HG03103 (cell line): ENCODE measurements around the gene CGREF1.

Source experiments
- ATAC-seq: cut with Tn5 transposase; IDR thresholded peaks from one replicate; pipeline ENCODE4 v1.9.1; 2021; ENCODE audit warnings: low read depth; ENCODE audit not compliant: unreplicated experiment

CGREF1 gene

DNA sequence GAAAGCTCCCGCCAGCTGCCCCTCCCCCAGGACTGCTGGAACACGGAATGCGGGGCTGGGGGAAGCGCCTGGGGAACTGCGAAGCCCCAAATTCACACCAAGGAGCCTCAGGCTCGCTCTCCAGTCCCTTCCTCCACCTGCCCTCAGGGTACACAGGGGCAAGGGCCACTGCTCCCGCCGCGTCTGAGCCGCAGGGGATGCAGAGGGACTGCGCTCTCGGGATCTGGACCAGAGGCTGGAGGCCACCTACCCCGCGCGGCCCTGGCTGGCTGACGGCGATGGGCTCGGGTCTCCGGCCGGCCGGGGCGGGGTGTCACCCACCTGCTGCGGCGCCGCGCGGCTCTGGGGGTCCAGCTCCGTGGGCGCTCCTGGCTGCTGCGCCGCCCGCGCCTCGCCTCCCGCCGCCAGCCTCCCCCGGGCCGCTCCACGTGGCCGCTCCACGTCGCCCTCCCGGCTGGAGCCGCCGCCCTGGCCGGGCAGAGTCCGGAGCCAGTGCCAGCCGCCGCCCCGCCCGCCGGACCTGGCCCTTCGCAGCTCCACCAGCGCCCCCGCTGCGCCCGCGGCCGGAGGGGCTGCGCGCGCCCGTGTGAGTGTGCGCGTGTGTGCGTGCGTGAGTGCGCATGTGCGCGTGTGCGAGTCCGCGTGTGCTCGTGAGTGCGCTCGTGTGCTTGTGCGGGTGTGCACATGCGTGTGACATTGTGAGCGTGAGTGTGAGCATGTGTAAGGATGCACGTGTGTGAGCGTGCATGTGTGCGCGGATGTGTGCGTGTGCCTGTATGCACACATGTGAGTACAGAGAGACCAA lies at the start of gene CGREF1:
Gene CGREF1, minus strand, starts transcription at position 604 of the 805 bp plus-strand sequence. CDS start 14,762 bp downstream, outside the sequence.
- no peak for ATAC-seq

DNA sequence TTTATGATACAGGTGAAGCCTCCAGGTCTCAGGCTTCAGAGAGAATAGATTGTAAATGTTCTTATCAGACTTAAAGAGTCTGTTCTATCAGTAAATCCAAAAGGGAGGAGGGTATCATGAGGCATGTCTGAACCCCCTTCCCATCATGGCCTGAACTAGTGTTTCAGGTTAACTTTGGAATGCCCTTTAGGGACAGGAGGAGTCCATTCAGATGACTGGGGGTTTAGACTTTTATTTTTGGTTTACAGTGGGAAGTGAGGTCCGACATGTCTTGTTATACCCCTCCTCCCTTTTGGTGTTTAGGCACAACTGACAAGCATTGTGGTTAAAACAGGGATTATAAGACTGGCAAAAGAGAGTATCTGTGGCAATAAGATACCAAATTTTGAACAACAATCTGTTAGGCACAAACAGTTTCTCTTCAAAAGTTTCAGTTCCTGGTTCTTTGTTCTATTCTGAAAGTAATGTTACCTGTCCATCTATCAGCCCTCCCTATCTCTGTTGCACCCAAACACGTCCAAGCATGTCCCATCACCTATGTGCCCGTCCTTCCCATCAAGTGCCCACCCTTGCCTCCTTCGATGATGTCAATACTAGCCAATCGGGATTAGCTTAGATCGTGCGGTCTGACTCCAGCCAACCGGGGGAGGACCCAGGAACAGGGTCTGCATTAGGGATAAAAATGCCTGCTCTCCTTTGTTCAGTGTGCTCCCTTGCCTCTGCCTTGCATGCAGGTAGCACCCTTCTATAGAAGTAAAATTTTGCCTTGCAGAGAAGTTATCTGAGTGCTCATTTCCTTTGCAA lies 46.2 kb upstream of the CGREF1 start:
- ATAC-seq, result no peak

DNA sequence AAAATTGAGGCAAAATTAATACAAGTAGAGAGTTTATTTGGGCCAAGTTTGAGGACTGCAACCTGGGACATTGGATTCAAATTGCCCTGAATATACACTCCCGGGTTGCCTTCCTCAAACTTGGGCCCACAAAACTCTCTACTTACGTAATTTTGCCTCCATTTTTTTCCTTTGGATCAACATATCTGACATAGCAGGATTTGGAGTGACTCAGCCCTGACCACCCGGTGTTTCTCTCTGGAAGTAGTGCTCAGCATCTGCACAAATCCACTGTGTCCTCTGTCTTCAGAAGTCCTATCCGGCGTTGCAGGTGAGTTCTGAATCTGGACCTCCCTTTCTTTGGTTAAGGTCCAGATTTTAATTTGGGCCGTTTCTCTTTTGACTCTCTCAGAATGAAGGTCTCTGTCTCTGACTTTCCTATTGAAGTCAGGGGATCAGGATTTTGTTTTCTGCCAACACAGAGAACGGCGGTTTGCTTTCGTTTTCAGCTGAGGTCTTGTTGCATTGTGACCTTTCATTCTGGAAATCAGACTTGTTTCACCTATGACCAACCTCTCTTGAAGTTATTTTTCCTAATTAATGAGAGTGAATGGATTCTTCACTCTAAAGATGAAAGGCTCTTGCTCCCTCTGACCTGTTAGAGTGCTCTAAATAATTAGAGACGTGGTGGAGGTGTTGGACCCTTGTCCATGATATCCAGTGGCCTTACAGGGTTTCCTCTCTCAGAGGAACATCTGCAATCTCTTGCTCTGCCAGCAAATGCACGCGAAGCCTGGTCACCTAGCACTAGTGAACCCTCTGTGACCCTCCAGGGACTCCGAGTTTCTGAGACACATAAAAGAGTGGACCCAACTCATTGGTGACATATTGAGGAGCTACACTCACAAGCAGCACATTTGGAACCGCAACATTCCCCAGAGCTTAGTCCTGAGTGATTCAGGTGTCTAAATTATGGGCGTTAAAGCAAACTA lies 43.5 kb upstream of the CGREF1 start:
- ATAC-seq, result no peak

DNA sequence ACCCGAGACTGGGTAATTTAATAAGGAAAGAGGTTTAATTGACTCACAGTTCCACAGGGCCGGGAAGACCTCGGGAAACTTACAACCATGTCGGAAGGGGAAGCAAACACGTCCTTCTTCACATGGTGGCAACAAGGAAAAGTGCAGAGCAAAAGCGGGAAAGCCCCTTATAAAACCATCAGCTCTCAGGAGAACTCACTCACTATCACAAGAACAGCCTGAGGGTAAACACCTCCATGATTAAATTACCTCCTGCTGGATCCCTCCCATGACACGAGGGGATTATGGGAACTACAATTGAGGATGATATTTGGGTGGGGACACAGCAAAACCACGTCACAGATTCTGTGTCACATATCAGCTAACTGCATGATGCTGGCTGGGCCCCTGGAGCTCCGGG lies 41.3 kb upstream of the CGREF1 start:
- ATAC-seq, result no peak

GRCh38 chr2:27159271-27159670 lies 40.3 kb upstream of the CGREF1 start:
- no peak for ATAC-seq

DNA sequence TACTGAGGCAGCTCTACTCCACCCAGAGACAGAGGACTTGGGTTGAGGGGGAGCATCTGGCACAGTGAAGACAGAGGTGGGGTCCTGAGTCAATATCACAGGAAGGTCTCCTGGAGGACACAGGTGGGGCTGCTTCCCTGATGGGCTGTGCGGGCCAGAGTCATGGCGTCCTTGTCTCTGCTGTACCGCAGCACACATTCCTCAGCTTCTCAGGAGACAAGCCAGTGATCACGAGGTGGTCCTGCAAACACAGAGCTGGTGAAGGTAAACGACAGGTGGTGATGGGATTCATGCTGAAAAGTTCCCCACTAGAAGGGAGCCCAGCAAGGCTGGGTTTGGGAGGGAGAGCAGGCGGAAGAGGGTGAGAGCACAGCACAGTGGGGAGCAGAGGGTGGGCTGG lies 39.5 kb upstream of the CGREF1 start:
- ATAC-seq, result no peak

- ATAC-seq, result no peak
These were observed 36.2 kb upstream of the CGREF1 start for GRCh38 chr2:27155069-27155520.

- no peak for ATAC-seq
These were observed 35.6 kb upstream of the CGREF1 start for GRCh38 chr2:27154488-27154887.

DNA sequence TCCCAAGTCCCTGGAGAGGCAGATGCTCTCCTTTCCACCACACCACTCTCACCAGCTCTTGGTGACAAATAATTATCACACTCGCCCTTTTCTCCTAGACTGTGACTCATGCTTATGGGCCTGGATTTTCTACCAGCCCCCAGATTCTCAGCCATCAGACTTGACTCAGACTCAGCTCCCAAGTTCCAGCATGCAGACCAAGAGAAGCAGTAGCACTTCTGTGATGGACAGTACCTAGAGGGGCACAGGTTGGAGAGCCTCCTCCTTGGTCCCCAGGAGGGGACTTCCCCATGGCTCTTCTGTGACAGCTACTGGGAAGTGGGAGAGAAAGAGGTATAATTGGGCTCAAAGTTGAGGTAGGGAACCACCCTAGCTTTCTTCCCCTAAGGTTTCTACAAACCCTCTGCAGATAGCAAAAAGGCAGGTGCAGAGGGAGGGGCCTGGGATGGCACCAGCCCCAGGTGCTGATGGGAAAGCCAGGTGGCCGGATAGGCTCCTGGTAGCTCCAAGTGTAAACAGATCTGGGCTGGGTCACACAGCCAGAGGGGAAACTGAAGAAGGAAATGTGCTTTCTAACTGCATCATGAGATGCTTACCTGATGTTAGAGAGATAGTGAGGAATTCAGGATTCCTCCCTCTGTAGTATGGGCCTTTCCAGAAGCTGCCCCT lies 34.0 kb upstream of the CGREF1 start:
- ATAC-seq, result no peak

- ATAC-seq, result no peak
These were observed 33.3 kb upstream of the CGREF1 start for GRCh38 chr2:27152102-27152795.

GRCh38 chr2:27150639-27151230 lies 31.8 kb upstream of the CGREF1 start:
- ATAC-seq, result no peak

DNA sequence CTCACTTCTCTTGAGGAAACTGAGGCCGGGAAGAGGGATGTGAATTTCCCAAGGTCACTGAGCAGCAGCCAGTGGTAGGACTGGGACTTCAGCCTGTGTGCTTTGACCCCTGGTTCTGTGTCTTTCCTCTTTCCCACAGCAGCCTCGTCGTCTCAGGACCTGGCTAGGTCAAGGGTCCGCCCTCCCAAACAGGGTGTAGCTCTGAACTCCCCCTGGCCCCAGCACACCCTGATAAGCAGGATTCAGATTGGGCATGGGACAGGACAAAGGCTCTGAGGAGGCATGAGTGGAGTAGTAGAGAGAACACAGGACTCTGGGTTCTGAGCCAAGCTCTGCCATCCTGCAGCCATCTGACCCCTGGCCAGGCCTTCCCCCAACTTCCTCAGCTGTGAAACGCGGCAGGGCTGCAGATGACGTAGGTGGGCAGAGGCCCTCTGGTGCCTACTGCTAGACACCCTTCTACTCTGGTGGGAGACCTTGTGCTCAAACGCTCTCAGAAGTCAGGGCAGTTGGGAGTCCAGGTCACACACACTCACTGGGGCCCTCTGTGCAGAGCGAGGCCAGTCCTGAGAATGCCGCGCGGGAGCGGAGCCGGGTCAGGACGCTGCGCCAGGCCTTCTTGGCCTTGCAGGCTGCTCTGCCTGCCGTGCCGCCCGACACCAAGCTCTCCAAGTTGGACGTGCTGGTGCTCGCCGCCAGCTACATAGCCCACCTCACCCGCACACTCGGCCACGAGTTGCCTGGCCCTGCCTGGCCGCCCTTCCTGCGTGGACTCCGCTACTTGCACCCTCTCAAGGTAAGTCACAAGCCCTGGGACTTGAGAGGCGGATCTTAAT lies 30.9 kb upstream of the CGREF1 start:
- no peak for ATAC-seq

- no peak for ATAC-seq
These were observed 30.0 kb upstream of the CGREF1 start, which contains the start of gene TCF23 for GRCh38 chr2:27148801-27149439. Gene TCF23 (plus strand): TSS chr2:27149004. CDS start chr2:27149134, 130 bp downstream.

GRCh38 chr2:27147935-27148334 lies 29.0 kb upstream of the CGREF1 start:
- ATAC-seq, result no peak

DNA sequence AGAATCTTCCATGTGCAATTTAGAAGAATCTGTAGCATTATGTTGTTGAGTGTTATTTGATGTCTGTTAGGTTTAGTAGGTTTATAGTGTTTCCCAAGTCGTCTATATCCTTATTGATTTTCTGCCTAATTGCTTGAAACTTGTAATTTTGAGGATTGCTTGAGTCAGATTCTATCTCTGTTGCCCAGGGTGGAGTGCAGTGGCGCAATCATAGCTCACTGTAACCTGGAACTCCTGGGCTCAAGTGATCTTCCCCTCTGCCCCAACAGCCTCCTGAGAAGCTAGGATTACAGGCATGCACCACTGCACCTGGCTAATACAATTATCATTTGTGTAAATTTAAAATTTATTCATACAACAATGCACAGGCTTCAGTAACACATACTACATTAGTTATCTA lies 26.8 kb upstream of the CGREF1 start:
- no peak for ATAC-seq

GRCh38 chr2:27143285-27143684 lies 24.4 kb upstream of the CGREF1 start:
- no peak for ATAC-seq

DNA sequence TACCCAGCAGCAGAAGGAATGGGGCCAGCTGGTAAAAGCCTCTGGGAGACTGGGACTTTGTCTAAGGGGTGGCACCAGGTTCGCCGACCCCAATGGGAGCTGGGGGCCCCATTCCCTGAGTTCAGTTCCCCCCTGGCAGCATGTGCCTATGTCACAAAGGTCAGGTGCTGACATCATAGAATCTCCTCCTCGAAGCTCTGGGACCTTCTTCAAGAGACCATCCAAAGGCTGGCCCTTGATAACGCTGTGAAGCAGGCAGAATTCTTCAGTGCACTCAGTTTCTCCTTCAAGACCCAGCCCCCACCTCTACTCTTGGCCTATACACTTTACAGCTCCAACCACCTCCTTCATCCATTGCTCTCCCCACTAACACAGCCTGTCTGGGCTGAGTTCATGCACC lies 20.4 kb upstream of the CGREF1 start, which contains the start of gene PRR30:
Gene PRR30, minus strand, starts transcription at position 101 of the 400 bp plus-strand sequence. CDS start 1,081 bp downstream, outside the sequence.
- ATAC-seq, result no peak
